Mucosa of descending colon (tissue), 3 donors: ENCODE measurements around the gene NUCB1. TPM values are rescaled to one million over a fixed set of nuclear protein-coding genes. Genes with fewer than 3 reads are reported as not detected.

Experiments used
- ATAC-seq: fragments of 200-7000 bp; cut with Tn5 transposase; one replicate; pipeline ENCODE4 v1.9.1; 2020; ENCODE audit warnings: mild to moderate bottlenecking, moderate library complexity
- DNase-seq, 3 donors: peaks; one replicate each; pipeline ENCODE4 v3.0.0-alpha.2; 2020
- H3K36me3 ChIP-seq: fragments of 200-600 bp; one replicate; pipeline ENCODE4 v1.8.0; 2021; ENCODE audit warnings: low read depth, mild to moderate bottlenecking
- H3K4me1 ChIP-seq: fragments of 200-600 bp; one replicate; pipeline ENCODE4 v1.8.0; 2021; ENCODE audit warnings: low read depth, mild to moderate bottlenecking
- H3K4me3 ChIP-seq: fragments of 200-600 bp; one replicate; pipeline ENCODE4 v1.8.0; 2021; ENCODE audit warnings: mild to moderate bottlenecking
- H3K9me3 ChIP-seq: fragments of 200-600 bp; one replicate; pipeline ENCODE4 v1.8.0; 2021; ENCODE audit warnings: mild to moderate bottlenecking
- CTCF ChIP-seq: fragments of 200-600 bp; IDR thresholded peaks from one replicate; pipeline ENCODE4 v1.8.0; 2022; ENCODE audit warnings: antibody characterized with exemption, mild to moderate bottlenecking
- intact Hi-C, 2 donors: fragments of 100-400 bp; cut with DNase I in 1 of 2; cut with micrococcal nuclease in 1 of 2; formaldehyde crosslinking; loops; one replicate each; pipeline versions ENCODE4 v1.11.0 to v1.11.1; 2022; cut with DNase I, micrococcal nuclease
- total RNA-seq, 3 donors: library from RNA; stranded (reverse); fragmentation: NEBNext Ultra II Directional in 2 of 3; extraction: Animal tissue kit (Norgen Biotek cat#: 25700) in 2 of 3; gene quantifications; one replicate each; pipeline versions ENCODE4 v1.2.1 to v1.2.4, GENCODE V29; 2021 to 2023
- donor health status: DM: no; HTN: no; CAD: no; lungs with moderate emphysema.
- donor health status: DM: no; HTN: no; CAD: no.
- donor health status: DM: no; HTN: yes; CAD: no.

The NUCB1 gene
- total RNA-seq, 3 donors from 2014 or later, result 171 to 219 (median 205) TPM

- intact Hi-C loops, result loop anchor here in 1 of 2 donors (10.0 kb wide), 1 partner anchor 91 kb away; the partner anchor contains the start of gene PPP1R15A
- peak; percentile 59 for ATAC-seq
- DNase-seq, result peak; percentile 91 to 94 (median 92)
- peaks cover 38% of the 10 kb centered on the region for H3K4me1 ChIP-seq
- H3K36me3 ChIP-seq, result no peaks in the 10 kb centered on the region
- no peaks in the 10 kb centered on the region for H3K9me3 ChIP-seq
- TF ChIP-seq CTCF, result no peak
- peak overlapping the region; percentile 81 for H3K4me3 ChIP-seq
These were observed 65.9 kb downstream of the NUCB1 start for GRCh38 chr19:48965806-48966540.

- Histone ChIP-seq H3K4me1 (peaks cover 32% of the 10 kb centered on the region), H3K36me3 (no peaks in the 10 kb centered on the region), H3K9me3 (no peaks in the 10 kb centered on the region), H3K4me3 (peak overlapping the region; percentile 81)
- TF ChIP-seq CTCF, result no peak
- intact Hi-C loops, result loop anchor here in 1 of 2 donors (10.0 kb wide), 1 partner anchor 92 kb away; the partner anchor contains the start of gene PPP1R15A
- ATAC-seq (no peak), DNase-seq (peak in 1 of 3 donors; percentile 36)
These were observed 66.6 kb downstream of the NUCB1 start for GRCh38 chr19:48966541-48967345.

GRCh38 chr19:48967346-48968178 is 67.5 kb downstream of the NUCB1 start:
- ATAC-seq, result no peak
- DNase-seq, result no peak
- Histone ChIP-seq H3K9me3 (no peaks in the 10 kb centered on the region), H3K4me3 (no peak overlapping the region), H3K4me1 (peaks cover 27% of the 10 kb centered on the region), H3K36me3 (no peaks in the 10 kb centered on the region)
- intact Hi-C loops, result loop anchor here in 1 of 2 donors (10.0 kb wide), 1 partner anchor 93 kb away; the partner anchor contains the start of gene PPP1R15A
- TF ChIP-seq CTCF, result no peak

- H3K36me3 ChIP-seq, result no peaks in the 10 kb centered on the region
- DNase-seq (no peak), ATAC-seq (no peak)
These were observed 68.1 kb downstream of the NUCB1 start for GRCh38 chr19:48968179-48968661.

More at GRCh38 chr19:48968179-48968661, 68.1 kb downstream of the NUCB1 start:
- Histone ChIP-seq H3K4me3 (no peak overlapping the region), H3K9me3 (no peaks in the 10 kb centered on the region), H3K4me1 (peaks cover 27% of the 10 kb centered on the region)
- intact Hi-C loops, result loop anchor here in 1 of 2 donors (10.0 kb wide), 1 partner anchor 93 kb away; the partner anchor contains the start of gene PPP1R15A
- no peak for TF ChIP-seq CTCF
